ENCODE results near the gene SLC22A14.
"Not testable (repeated sequence)": the region's sequence is repeated elsewhere in the genome, so short reads cannot be mapped to it uniquely, and the experiment has no call there.

The SLC22A14 gene

GRCh38 chr3:38317192-38317759 lies 35.2 kb downstream of the SLC22A14 start:
- no peak for FAIRE-seq
- TF ChIP-seq, protein P1, sequence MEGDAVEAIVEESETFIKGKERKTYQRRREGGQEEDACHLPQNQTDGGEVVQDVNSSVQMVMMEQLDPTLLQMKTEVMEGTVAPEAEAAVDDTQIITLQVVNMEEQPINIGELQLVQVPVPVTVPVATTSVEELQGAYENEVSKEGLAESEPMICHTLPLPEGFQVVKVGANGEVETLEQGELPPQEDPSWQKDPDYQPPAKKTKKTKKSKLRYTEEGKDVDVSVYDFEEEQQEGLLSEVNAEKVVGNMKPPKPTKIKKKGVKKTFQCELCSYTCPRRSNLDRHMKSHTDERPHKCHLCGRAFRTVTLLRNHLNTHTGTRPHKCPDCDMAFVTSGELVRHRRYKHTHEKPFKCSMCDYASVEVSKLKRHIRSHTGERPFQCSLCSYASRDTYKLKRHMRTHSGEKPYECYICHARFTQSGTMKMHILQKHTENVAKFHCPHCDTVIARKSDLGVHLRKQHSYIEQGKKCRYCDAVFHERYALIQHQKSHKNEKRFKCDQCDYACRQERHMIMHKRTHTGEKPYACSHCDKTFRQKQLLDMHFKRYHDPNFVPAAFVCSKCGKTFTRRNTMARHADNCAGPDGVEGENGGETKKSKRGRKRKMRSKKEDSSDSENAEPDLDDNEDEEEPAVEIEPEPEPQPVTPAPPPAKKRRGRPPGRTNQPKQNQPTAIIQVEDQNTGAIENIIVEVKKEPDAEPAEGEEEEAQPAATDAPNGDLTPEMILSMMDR (IDR thresholded peaks at IDR 0.05; ENCODE audit: insufficient read depth, missing control alignments): no peak
- DNase-seq (ENCODE audit: insufficient read length, low spot score): no peak

- TF ChIP-seq, protein P1 (IDR thresholded peaks at IDR 0.05; ENCODE audit: insufficient read depth, missing control alignments): no peak
- DNase-seq (ENCODE audit: insufficient read length, low spot score) (no peak), FAIRE-seq (no peak)
These were observed 36.9 kb downstream of the SLC22A14 start for GRCh38 chr3:38318766-38319671.

GRCh38 chr3:38320638-38321037 lies 38.5 kb downstream of the SLC22A14 start:
- DNase-seq (ENCODE audit: insufficient read length, low spot score); FAIRE-seq: not testable (repeated sequence)

DNA sequence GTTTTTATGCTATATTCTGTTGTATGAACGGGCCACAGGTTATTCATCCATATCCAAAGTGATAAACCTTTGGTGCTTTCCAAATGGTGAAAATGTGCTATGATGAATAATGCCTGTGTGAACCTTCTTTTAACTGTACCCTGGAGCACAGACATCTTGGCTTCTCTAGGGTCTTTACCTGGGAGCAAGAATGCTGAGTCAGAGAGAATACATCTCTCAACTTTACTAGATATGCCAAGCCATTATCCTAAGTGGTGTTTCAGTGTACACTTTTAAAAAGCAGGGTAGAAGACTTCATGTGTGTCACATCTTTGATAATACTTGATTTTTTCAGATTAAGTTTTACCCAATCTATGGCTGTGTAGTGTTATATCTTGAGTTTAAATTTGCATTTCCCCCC lies 41.0 kb downstream of the SLC22A14 start:
- DNase-seq (ENCODE audit: insufficient read length, low spot score): no peak
- TF ChIP-seq, protein P1 (IDR thresholded peaks at IDR 0.05; ENCODE audit: insufficient read depth, missing control alignments): no peak
- FAIRE-seq: no peak

DNA sequence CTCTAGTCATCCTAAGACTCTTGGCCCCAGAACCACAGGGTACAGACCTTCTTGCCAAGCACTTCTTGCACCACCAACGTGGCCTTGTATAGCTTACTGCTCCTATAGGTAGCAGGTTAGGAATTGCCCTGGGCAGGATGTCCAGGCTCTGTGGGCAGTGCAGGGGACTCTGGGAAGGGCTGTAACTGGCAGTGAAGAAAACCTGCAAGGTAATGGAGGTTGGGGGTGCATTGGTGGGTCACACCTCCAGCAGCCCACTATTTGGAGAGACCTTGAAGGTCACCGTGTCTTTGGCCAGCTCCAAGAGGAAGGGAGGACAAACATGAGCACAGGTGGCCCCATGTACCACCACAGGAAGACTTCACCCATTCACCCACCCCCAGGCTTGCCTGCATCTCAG lies 43.2 kb downstream of the SLC22A14 start:
- DNase-seq (ENCODE audit: insufficient read length, low spot score) (no peak), FAIRE-seq (no peak)
- TF ChIP-seq, protein P1 (IDR thresholded peaks at IDR 0.05; ENCODE audit: insufficient read depth, missing control alignments): no peak

GRCh38 chr3:38327335-38328009 lies 45.4 kb downstream of the SLC22A14 start:
- FAIRE-seq (no peak), DNase-seq (ENCODE audit: insufficient read length, low spot score) (no peak)
- TF ChIP-seq, protein P1 (IDR thresholded peaks at IDR 0.05; ENCODE audit: insufficient read depth, missing control alignments): no peak

- TF ChIP-seq, protein P1 (IDR thresholded peaks at IDR 0.05; ENCODE audit: insufficient read depth, missing control alignments): no peak
- FAIRE-seq: no peak
- no peak for DNase-seq (ENCODE audit: insufficient read length, low spot score)
These were observed 49.3 kb downstream of the SLC22A14 start for GRCh38 chr3:38331257-38332022.
